ENCODE data around the gene AIDA.

GRCh38 chr1:222730866-222731265, 18.6 kb upstream of the AIDA start:
- TF ChIP-seq CTCF (IDR thresholded peaks at IDR 0.05): no peak
- TF ChIP-seq TCF7L2 (IDR thresholded peaks at IDR 0.05; ENCODE audit: low read depth, low read length): no peak

Data from Panc1 (cell line).